CD4-positive, alpha-beta memory T cell (primary cell): ENCODE measurements around the gene OPA3. TPM values are rescaled to one million over a fixed set of nuclear protein-coding genes. Genes with fewer than 3 reads are reported as not detected.
A peak's percentile ranks its signal among the peaks of the same experiment; 100 is the strongest.

ENCODE experiments used
- CTCF ChIA-PET: fragments of 350-600 bp; sonication (Branson Sonifier 250); formaldehyde crosslinking; loops from one replicate; lab custom pipeline; 2021; ENCODE audit warnings: inconsistent platforms; ENCODE audit not compliant: partially characterized antibody; lab: Charles Lee
- POLR2A ChIA-PET: fragments of 350-600 bp; sonication (Branson Sonifier 250); formaldehyde crosslinking; loops from one replicate; lab custom pipeline; 2021; ENCODE audit not compliant: partially characterized antibody; lab: Charles Lee
- DNase-seq, 5 donors: peaks; one replicate each; pipeline versions ENCODE4 v3.0.0 to v3.0.0-alpha.2; 2020 to 2022; ENCODE audit warnings: mixed read lengths in 1 of 5
- H3K27ac ChIP-seq: one replicate; pipeline ENCODE4 v1.7.0; 2013; ENCODE audit warnings: low read depth, low read length
- H3K27me3 ChIP-seq: 2 replicates; pipeline ENCODE4 v1.7.0; 2013; ENCODE audit warnings: mild to moderate bottlenecking, low read length, moderate library complexity; ENCODE audit not compliant: insufficient read depth
- H3K36me3 ChIP-seq: 2 replicates; pipeline ENCODE4 v1.7.0; 2013; ENCODE audit warnings: mild to moderate bottlenecking, low read length, moderate library complexity; ENCODE audit not compliant: insufficient read depth
- H3K4me1 ChIP-seq: 2 replicates; pipeline ENCODE4 v1.7.0; 2013; ENCODE audit warnings: mild to moderate bottlenecking, low read length, moderate library complexity; ENCODE audit not compliant: insufficient read depth
- H3K4me3 ChIP-seq, 2 donors: one replicate each; pipeline ENCODE4 v1.7.0; 2013; ENCODE audit warnings: low read length in 2 of 2, mild to moderate bottlenecking in 1 of 2
- H3K9me3 ChIP-seq, 2 donors: one replicate each; pipeline ENCODE4 v1.7.0; 2013; ENCODE audit warnings: low read length in 2 of 2, control low read depth in 1 of 2; ENCODE audit not compliant: control insufficient read depth in 1 of 2
- H3K27ac Mint-ChIP-seq, 7 donors: one replicate each; pipeline ENCODE4 v1.8.0; 2020 to 2021; ENCODE audit warnings: mixed read lengths in 7 of 7, mild to moderate bottlenecking in 6 of 7, inconsistent platforms in 3 of 7, moderate library complexity in 3 of 7
- H3K27me3 Mint-ChIP-seq, 2 donors: one replicate each; pipeline ENCODE4 v1.8.0; 2020 to 2021; ENCODE audit warnings: mixed read lengths in 2 of 2
- H3K36me3 Mint-ChIP-seq, 2 donors: one replicate each; pipeline ENCODE4 v1.8.0; 2020 to 2021; ENCODE audit warnings: mixed read lengths in 2 of 2, inconsistent platforms in 1 of 2, mild to moderate bottlenecking in 1 of 2
- H3K4me1 Mint-ChIP-seq, 4 donors: one replicate each; pipeline ENCODE4 v1.8.0; 2020 to 2021; ENCODE audit warnings: mixed read lengths in 4 of 4, mild to moderate bottlenecking in 1 of 4
- H3K4me3 Mint-ChIP-seq, 8 donors: one replicate each; pipeline ENCODE4 v1.8.0; 2020 to 2021; ENCODE audit warnings: mixed read lengths in 8 of 8, mild to moderate bottlenecking in 7 of 8, moderate library complexity in 6 of 8, inconsistent platforms in 3 of 8
- H3K9me3 Mint-ChIP-seq, 8 donors: one replicate each; pipeline ENCODE4 v1.8.0; 2020 to 2021; ENCODE audit warnings: mixed read lengths in 8 of 8, mild to moderate bottlenecking in 5 of 8, inconsistent platforms in 3 of 8, moderate library complexity in 1 of 8
- intact Hi-C: fragments of 100-400 bp; cut with micrococcal nuclease; formaldehyde crosslinking; loops from one replicate; pipeline ENCODE4 v1.15.1; 2023
- polyA plus RNA-seq, 2 donors: library from polyadenylated mRNA; unstranded; fragments of 300-500 nt; fragmentation: Illumina TruSeq; gene quantifications; one replicate each; pipeline ENCODE4 v1.2.3, GENCODE V29; 2021
- total RNA-seq, 2 experiments: library from RNA; stranded (reverse); gene quantifications; one replicate each; pipeline ENCODE4 v1.2.3, GENCODE V29; 2021

Gene OPA3
- total and polyA plus RNA-seq, 4 experiments from 2014 or later: 4.4 to 12.9 (median 10.3) TPM

- Histone ChIP-seq H3K4me3 (no peak overlapping the region), H3K27ac (no peak overlapping the region), H3K27me3 (peaks cover 3% of the 10 kb centered on the region), H3K9me3 (no peaks in the 10 kb centered on the region), H3K36me3 (no peaks in the 10 kb centered on the region), H3K4me1 (no peaks in the 10 kb centered on the region)
- ChIA-PET CTCF (interaction anchor here (1.1 to 1.7 kb wide), 3 partner anchors 52 to 90 kb away, joined by 3 to 6 read pairs (median 3); no protein-coding TSS in a partner anchor), POLR2A (interaction anchor here (1.1 kb wide), 1 partner anchor 50 kb away, joined by 3 read pairs; no protein-coding TSS in a partner anchor)
- peaks cover 0 to 2% (median 0%) of the 10 kb centered on the region in 8 donors for H3K9me3 Mint-ChIP-seq
- peak in 1 of 5 donors; percentile 26 for DNase-seq
- no peak overlapping the region for H3K4me3 Mint-ChIP-seq
- H3K27ac Mint-ChIP-seq: no peak overlapping the region
- peaks cover 19 to 36% of the 10 kb centered on the region in 2 donors for H3K27me3 Mint-ChIP-seq
- H3K4me1 Mint-ChIP-seq: peaks cover 0 to 7% (median 2%) of the 10 kb centered on the region in 4 donors
- H3K36me3 Mint-ChIP-seq: no peaks in the 10 kb centered on the region
- intact Hi-C loops: no loop called here
Observed at GRCh38 chr19:45591004-45591637, 6.5 kb upstream of the OPA3 start.

- no peak overlapping the region for H3K4me3 Mint-ChIP-seq
- ChIA-PET CTCF (interaction anchor here (1.1 to 1.7 kb wide), 2 partner anchors 55 to 90 kb away, joined by 3 to 6 read pairs; no protein-coding TSS in a partner anchor), POLR2A (no interaction called here)
- H3K27ac ChIP-seq: no peak overlapping the region
- intact Hi-C loops: no loop called here
- no peaks in the 10 kb centered on the region for H3K9me3 ChIP-seq
- peaks cover 3% of the 10 kb centered on the region for H3K4me1 ChIP-seq
- H3K4me1 Mint-ChIP-seq: peaks cover under 1 to 7% (median 3%) of the 10 kb centered on the region in 4 donors
- H3K36me3 ChIP-seq: no peaks in the 10 kb centered on the region
- no peaks in the 10 kb centered on the region for H3K36me3 Mint-ChIP-seq
- peaks cover 0 to 2% (median 0%) of the 10 kb centered on the region in 8 donors for H3K9me3 Mint-ChIP-seq
- H3K27ac Mint-ChIP-seq: no peak overlapping the region
- peaks cover 19 to 31% of the 10 kb centered on the region in 2 donors for H3K27me3 Mint-ChIP-seq
- H3K4me3 ChIP-seq: no peak overlapping the region
- peaks cover 3% of the 10 kb centered on the region for H3K27me3 ChIP-seq
- no peak for DNase-seq
Observed at GRCh38 chr19:45590300-45591003, 5.8 kb upstream of the OPA3 start.

- H3K4me3 ChIP-seq: no peak overlapping the region
- no peaks in the 10 kb centered on the region for H3K36me3 ChIP-seq
- CTCF ChIA-PET: no interaction called here
- intact Hi-C loops: loop anchor here (10.0 kb wide), 1 partner anchor 405 kb away; the partner anchor contains the start of gene CCDC61
- no peak overlapping the region for H3K4me3 Mint-ChIP-seq
- H3K9me3 ChIP-seq: no peaks in the 10 kb centered on the region
- no peak overlapping the region for H3K27ac ChIP-seq
- peak overlapping the region in 1 of 7 donors; percentile 22 for H3K27ac Mint-ChIP-seq
- peaks cover 8% of the 10 kb centered on the region for H3K4me1 ChIP-seq
- DNase-seq: no peak
- H3K27me3 Mint-ChIP-seq: peaks cover 19 to 31% of the 10 kb centered on the region in 2 donors
- peaks cover 3% of the 10 kb centered on the region for H3K27me3 ChIP-seq
- POLR2A ChIA-PET: no interaction called here
- peaks cover 0 to 2% (median 0%) of the 10 kb centered on the region in 8 donors for H3K9me3 Mint-ChIP-seq
- H3K36me3 Mint-ChIP-seq: peaks cover 0 to 1% of the 10 kb centered on the region in 2 donors
- peaks cover 5 to 8% (median 7%) of the 10 kb centered on the region in 4 donors for H3K4me1 Mint-ChIP-seq
Observed at GRCh38 chr19:45589768-45590167, 5.2 kb upstream of the OPA3 start.

GRCh38 chr19:45587873-45588272 is 3.3 kb upstream of the OPA3 start:
- no peak for DNase-seq
- CTCF ChIA-PET: no interaction called here
- Mint-ChIP-seq H3K4me1 (peaks cover 10 to 20% (median 13%) of the 10 kb centered on the region in 4 donors), H3K4me3 (no peak overlapping the region), H3K9me3 (peaks cover 0 to 2% (median 0%) of the 10 kb centered on the region in 8 donors), H3K27me3 (peaks cover 19 to 29% of the 10 kb centered on the region in 2 donors), H3K36me3 (peaks cover 0 to 3% of the 10 kb centered on the region in 2 donors), H3K27ac (no peak overlapping the region)
- Histone ChIP-seq H3K4me1 (peaks cover 11% of the 10 kb centered on the region), H3K36me3 (no peaks in the 10 kb centered on the region), H3K4me3 (no peak overlapping the region), H3K27ac (no peak overlapping the region), H3K9me3 (no peaks in the 10 kb centered on the region), H3K27me3 (peaks cover 3% of the 10 kb centered on the region)
- intact Hi-C loops: loop anchor here (10.0 kb wide), 1 partner anchor 407 kb away; the partner anchor contains the start of gene CCDC61
- POLR2A ChIA-PET: no interaction called here

GRCh38 chr19:45585158-45585577 is 566 bp upstream of the OPA3 start:
- DNase-seq: no peak
- no peaks in the 10 kb centered on the region for H3K9me3 ChIP-seq
- POLR2A ChIA-PET: interaction anchor here (0.6 to 2.5 kb wide), 12 partner anchors 56 to 413 kb away, joined by 3 to 22 read pairs (median 5); partner anchors contain the start of genes FBXO46, FOSB, QPCTL and SNRPD2
- H3K27me3 ChIP-seq: no peaks in the 10 kb centered on the region
- H3K4me3 Mint-ChIP-seq: peak overlapping the region; percentile 87 to 97 (median 93)
- H3K4me1 Mint-ChIP-seq: peaks cover 7 to 26% (median 16%) of the 10 kb centered on the region in 4 donors
- H3K27ac ChIP-seq: peak overlapping the region; percentile 99
- no peaks in the 10 kb centered on the region for H3K36me3 ChIP-seq
- peak overlapping the region; percentile 93 to 100 (median 98) for H3K27ac Mint-ChIP-seq
- intact Hi-C loops: loop anchor here (2.0 to 10.0 kb wide), 2 partner anchors 86 to 410 kb away; partner anchors contain the start of genes CCDC61 and PPM1N
- H3K4me3 ChIP-seq: peak overlapping the region; percentile 84 to 85
- no peaks in the 10 kb centered on the region for H3K9me3 Mint-ChIP-seq
- CTCF ChIA-PET: interaction anchor here (1.9 kb wide), 1 partner anchor 57 kb away, joined by 8 read pairs; no protein-coding TSS in a partner anchor
- H3K36me3 Mint-ChIP-seq: peaks cover 7 to 8% of the 10 kb centered on the region in 2 donors
- H3K4me1 ChIP-seq: peaks cover 11% of the 10 kb centered on the region
- H3K27me3 Mint-ChIP-seq: peaks cover 8 to 10% of the 10 kb centered on the region in 2 donors

DNA sequence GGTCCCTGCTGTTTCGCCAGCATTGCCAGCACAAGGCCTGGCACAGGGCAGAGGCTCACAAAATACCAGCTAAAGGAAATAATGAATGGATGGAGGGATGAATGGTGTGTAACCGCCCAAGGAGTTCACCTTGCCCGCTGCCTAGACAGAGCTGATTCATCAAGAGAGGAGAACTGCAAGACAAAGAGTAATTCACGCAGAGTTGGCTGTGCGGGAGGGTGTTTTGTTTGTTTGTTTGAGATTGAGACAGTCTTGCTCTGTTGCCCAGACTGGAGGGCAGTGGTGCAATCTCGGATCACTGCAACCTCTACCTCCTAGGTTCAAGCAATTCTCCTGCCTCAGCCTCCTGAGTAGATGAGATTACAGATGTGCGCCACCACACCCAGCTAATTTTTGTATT is 3.0 kb downstream of the OPA3 start:
- Mint-ChIP-seq H3K27me3 (no peaks in the 10 kb centered on the region), H3K36me3 (peaks cover 7 to 9% of the 10 kb centered on the region in 2 donors), H3K27ac (peak overlapping the region in 3 of 7 donors; percentile 30 to 59 (median 32)), H3K9me3 (no peaks in the 10 kb centered on the region), H3K4me3 (peak overlapping the region in 5 of 8 donors; percentile 10 to 65 (median 39)), H3K4me1 (peaks cover 9 to 35% (median 20%) of the 10 kb centered on the region in 4 donors)
- H3K27ac ChIP-seq: no peak overlapping the region
- no peak for DNase-seq
- no peaks in the 10 kb centered on the region for H3K36me3 ChIP-seq
- intact Hi-C loops: loop anchor here (5.0 to 10.0 kb wide), 2 partner anchors 159 to 413 kb away; partner anchors contain the start of genes CCDC61 and ERCC1
- H3K27me3 ChIP-seq: no peaks in the 10 kb centered on the region
- POLR2A ChIA-PET: interaction anchor here (1.0 kb wide), 1 partner anchor 60 kb away, joined by 3 read pairs; no protein-coding TSS in a partner anchor
- peaks cover 11% of the 10 kb centered on the region for H3K4me1 ChIP-seq
- no peak overlapping the region for H3K4me3 ChIP-seq
- no peaks in the 10 kb centered on the region for H3K9me3 ChIP-seq
- CTCF ChIA-PET: interaction anchor here (1.2 kb wide), 2 partner anchors 14 to 23 kb away, joined by 3 to 5 read pairs; no protein-coding TSS in a partner anchor
